ENCODE results near the gene C1QTNF9B.

The C1QTNF9B gene

DNA sequence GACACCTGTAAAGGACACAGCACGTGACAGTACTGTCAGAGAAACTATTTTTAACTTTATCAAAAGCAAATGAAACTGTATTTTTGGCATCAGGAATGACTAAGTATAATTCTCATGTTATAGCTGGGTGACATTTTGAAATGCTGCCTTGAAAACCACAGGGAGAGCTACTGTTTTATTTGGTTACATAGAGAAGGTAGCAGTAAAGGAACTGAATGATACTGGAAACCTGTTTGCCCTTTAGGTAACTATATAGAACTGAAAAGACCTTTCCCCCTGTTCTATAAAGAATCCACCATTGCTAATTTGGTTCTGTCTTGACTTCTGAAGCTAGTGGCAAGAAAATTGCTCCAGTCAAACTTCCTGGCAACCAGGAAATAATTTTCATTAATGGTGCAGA, 47.2 kb downstream of the C1QTNF9B start:
- no peak for TF ChIP-seq TAF1 (IDR thresholded peaks at IDR 0.05; ENCODE audit: borderline replicate concordance, insufficient read depth, low read length)
- TF ChIP-seq SIN3A (IDR thresholded peaks at IDR 0.05; ENCODE audit: borderline replicate concordance, insufficient read depth, low read length) = no peak

DNA sequence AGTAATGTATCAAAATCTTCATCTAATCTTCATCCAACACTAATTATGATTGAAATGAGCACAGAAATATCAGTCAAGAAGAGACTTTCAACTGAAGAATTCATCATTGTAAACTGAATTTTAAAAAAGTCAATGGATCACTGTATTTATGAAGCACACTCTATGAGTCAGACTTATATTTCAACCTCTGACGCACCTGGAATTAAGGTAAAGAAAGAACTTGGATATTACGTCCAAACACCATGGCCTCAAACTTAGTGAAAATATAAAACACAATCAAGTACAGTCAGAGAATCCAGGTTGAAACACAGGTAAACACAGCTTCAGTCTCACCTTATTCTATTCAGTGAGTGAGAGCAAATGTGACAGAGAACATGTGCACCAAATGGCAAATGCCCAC, 47.6 kb downstream of the C1QTNF9B start:
- TF ChIP-seq TAF1 (IDR thresholded peaks at IDR 0.05; ENCODE audit: borderline replicate concordance, insufficient read depth, low read length) (no peak), SIN3A (IDR thresholded peaks at IDR 0.05; ENCODE audit: borderline replicate concordance, insufficient read depth, low read length) (no peak), POLR2AphosphoS5 (IDR thresholded peaks at IDR 0.05; ENCODE audit: low read depth, low read length) (no peak), FOXP2 (optimal IDR thresholded peaks at IDR 0.05; ENCODE audit: borderline replicate concordance, extremely low read depth, extremely low read length, insufficient read depth) (no peak)
- TF ChIP-seq, protein P1, sequence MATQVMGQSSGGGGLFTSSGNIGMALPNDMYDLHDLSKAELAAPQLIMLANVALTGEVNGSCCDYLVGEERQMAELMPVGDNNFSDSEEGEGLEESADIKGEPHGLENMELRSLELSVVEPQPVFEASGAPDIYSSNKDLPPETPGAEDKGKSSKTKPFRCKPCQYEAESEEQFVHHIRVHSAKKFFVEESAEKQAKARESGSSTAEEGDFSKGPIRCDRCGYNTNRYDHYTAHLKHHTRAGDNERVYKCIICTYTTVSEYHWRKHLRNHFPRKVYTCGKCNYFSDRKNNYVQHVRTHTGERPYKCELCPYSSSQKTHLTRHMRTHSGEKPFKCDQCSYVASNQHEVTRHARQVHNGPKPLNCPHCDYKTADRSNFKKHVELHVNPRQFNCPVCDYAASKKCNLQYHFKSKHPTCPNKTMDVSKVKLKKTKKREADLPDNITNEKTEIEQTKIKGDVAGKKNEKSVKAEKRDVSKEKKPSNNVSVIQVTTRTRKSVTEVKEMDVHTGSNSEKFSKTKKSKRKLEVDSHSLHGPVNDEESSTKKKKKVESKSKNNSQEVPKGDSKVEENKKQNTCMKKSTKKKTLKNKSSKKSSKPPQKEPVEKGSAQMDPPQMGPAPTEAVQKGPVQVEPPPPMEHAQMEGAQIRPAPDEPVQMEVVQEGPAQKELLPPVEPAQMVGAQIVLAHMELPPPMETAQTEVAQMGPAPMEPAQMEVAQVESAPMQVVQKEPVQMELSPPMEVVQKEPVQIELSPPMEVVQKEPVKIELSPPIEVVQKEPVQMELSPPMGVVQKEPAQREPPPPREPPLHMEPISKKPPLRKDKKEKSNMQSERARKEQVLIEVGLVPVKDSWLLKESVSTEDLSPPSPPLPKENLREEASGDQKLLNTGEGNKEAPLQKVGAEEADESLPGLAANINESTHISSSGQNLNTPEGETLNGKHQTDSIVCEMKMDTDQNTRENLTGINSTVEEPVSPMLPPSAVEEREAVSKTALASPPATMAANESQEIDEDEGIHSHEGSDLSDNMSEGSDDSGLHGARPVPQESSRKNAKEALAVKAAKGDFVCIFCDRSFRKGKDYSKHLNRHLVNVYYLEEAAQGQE (IDR thresholded peaks at IDR 0.05; ENCODE audit: insufficient read depth in 1 of 2, low read depth in 2 of 2, low read length in 2 of 2) = no peak

GRCh38 chr13:23848646-23849141, 48.6 kb downstream of the C1QTNF9B start:
- no peak for TF ChIP-seq FOXP2 (optimal IDR thresholded peaks at IDR 0.05; ENCODE audit: borderline replicate concordance, extremely low read depth, extremely low read length, insufficient read depth)
- TF ChIP-seq SIN3A (IDR thresholded peaks at IDR 0.05; ENCODE audit: borderline replicate concordance, insufficient read depth, low read length) = no peak
- TF ChIP-seq POLR2AphosphoS5 (IDR thresholded peaks at IDR 0.05; ENCODE audit: low read depth, low read length) = no peak
- no peak for TF ChIP-seq TAF1 (IDR thresholded peaks at IDR 0.05; ENCODE audit: borderline replicate concordance, insufficient read depth, low read length)
- TF ChIP-seq, protein P1 (IDR thresholded peaks at IDR 0.05; ENCODE audit: insufficient read depth in 1 of 2, low read depth in 2 of 2, low read length in 2 of 2) = no peak

DNA sequence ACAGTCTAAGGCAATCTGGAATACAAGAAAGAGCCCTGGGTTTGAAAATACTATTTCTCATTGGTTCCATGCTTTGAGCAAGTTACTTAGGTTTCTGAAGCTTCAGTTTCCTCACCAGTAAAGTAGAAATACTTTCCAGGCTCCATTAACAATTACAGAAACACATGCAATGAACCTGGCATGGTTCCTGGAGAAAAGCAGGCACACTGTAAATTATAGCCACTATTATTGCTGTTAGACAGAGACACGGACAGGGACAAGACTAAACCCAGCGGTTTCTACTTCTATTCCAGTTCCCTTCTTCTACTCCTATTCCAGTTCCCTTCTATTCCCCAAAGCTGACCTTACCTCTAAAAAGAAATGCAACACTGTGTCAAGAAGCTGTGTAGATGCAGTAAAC, 49.3 kb downstream of the C1QTNF9B start:
- TF ChIP-seq, protein P1 (IDR thresholded peaks at IDR 0.05; ENCODE audit: insufficient read depth in 1 of 2, low read depth in 2 of 2, low read length in 2 of 2) = no peak
- TF ChIP-seq POLR2AphosphoS5 (IDR thresholded peaks at IDR 0.05; ENCODE audit: low read depth, low read length) (no peak), SIN3A (IDR thresholded peaks at IDR 0.05; ENCODE audit: borderline replicate concordance, insufficient read depth, low read length) (no peak), FOXP2 (optimal IDR thresholded peaks at IDR 0.05; ENCODE audit: borderline replicate concordance, extremely low read depth, extremely low read length, insufficient read depth) (no peak)

GRCh38 chr13:23847497-23847896, 49.8 kb downstream of the C1QTNF9B start:
- TF ChIP-seq FOXP2 (optimal IDR thresholded peaks at IDR 0.05; ENCODE audit: borderline replicate concordance, extremely low read depth, extremely low read length, insufficient read depth) (no peak), TAF1 (IDR thresholded peaks at IDR 0.05; ENCODE audit: borderline replicate concordance, insufficient read depth, low read length) (no peak), SIN3A (IDR thresholded peaks at IDR 0.05; ENCODE audit: borderline replicate concordance, insufficient read depth, low read length) (no peak), POLR2AphosphoS5 (IDR thresholded peaks at IDR 0.05; ENCODE audit: low read depth, low read length) (no peak)
- TF ChIP-seq, protein P1 (IDR thresholded peaks at IDR 0.05; ENCODE audit: insufficient read depth in 1 of 2, low read depth in 2 of 2, low read length in 2 of 2) = no peak

Measured in PFSK-1 (cell line).